HG03103 (cell line): ENCODE measurements around the gene DUSP10.

Experiments
- ATAC-seq: cut with Tn5 transposase; IDR thresholded peaks from one replicate; pipeline ENCODE4 v1.9.1; 2021; ENCODE audit warnings: low read depth; ENCODE audit not compliant: unreplicated experiment

Gene DUSP10

GRCh38 chr1:221715321-221716169 is 26.3 kb downstream of the DUSP10 start:
- ATAC-seq, result no peak

GRCh38 chr1:221714227-221715152 is 27.4 kb downstream of the DUSP10 start:
- ATAC-seq, result no peak

GRCh38 chr1:221712776-221713431 is 29.0 kb downstream of the DUSP10 start:
- ATAC-seq, result peak; percentile 60

- ATAC-seq, result peak; percentile 48
Observed at GRCh38 chr1:221712198-221712684, 29.6 kb downstream of the DUSP10 start.

GRCh38 chr1:221711656-221712055 is 30.2 kb downstream of the DUSP10 start:
- no peak for ATAC-seq

- no peak for ATAC-seq
Observed at GRCh38 chr1:221711063-221711577, 30.8 kb downstream of the DUSP10 start.

- no peak for ATAC-seq
Observed at GRCh38 chr1:221709854-221710253, 32.0 kb downstream of the DUSP10 start.

GRCh38 chr1:221708987-221709386 is 32.9 kb downstream of the DUSP10 start:
- ATAC-seq, result no peak

- peak; percentile 55 for ATAC-seq
Observed at GRCh38 chr1:221708076-221708571, 33.8 kb downstream of the DUSP10 start.

- ATAC-seq, result no peak
Observed at GRCh38 chr1:221706876-221707582, 34.9 kb downstream of the DUSP10 start.

- ATAC-seq, result no peak
Observed at GRCh38 chr1:221706191-221706590, 35.7 kb downstream of the DUSP10 start.

- ATAC-seq, result no peak
Observed at GRCh38 chr1:221704306-221704705, 37.6 kb downstream of the DUSP10 start.

- ATAC-seq, result no peak
Observed at GRCh38 chr1:221701570-221702186, 40.2 kb downstream of the DUSP10 start.

- no peak for ATAC-seq
Observed at GRCh38 chr1:221700948-221701347, 40.9 kb downstream of the DUSP10 start.

- ATAC-seq, result no peak
Observed at GRCh38 chr1:221700536-221700935, 41.4 kb downstream of the DUSP10 start.

GRCh38 chr1:221699978-221700519 is 41.8 kb downstream of the DUSP10 start:
- ATAC-seq, result no peak

- no peak for ATAC-seq
Observed at GRCh38 chr1:221699577-221699976, 42.3 kb downstream of the DUSP10 start.

- no peak for ATAC-seq
Observed at GRCh38 chr1:221698579-221699349, 43.1 kb downstream of the DUSP10 start.
